A673 (cell line): ENCODE measurements around the gene TMEM164. TPM values are rescaled to one million over a fixed set of nuclear protein-coding genes. Genes with fewer than 3 reads are reported as not detected.

Source experiments
- BruUV-seq: library from RNA; stranded (reverse); fragments of 400-500 nt; replicated peaks from 2 replicates; lab custom pipeline; 2021; lab: Mats Ljungman, UMichigan
- CTCF ChIA-PET: fragments of 300-600 bp; sonication (Branson Sonifier 250); formaldehyde crosslinking; loops from one replicate; lab custom pipeline; 2022; ENCODE audit warnings: antibody characterized with exemption; lab: Charles Lee
- POLR2A ChIA-PET: fragments of 300-600 bp; sonication (Branson Sonifier 250); formaldehyde crosslinking; loops from one replicate; lab custom pipeline; 2022; ENCODE audit warnings: antibody characterized with exemption; ENCODE audit not compliant: low non-redundant PET; lab: Charles Lee
- DNase-seq: peaks from one replicate; pipeline ENCODE4 v3.0.0-alpha.2; 2015; ENCODE audit warnings: low spot score
- H3K27ac ChIP-seq: fragments of 200-600 bp; sonication (generic); 2 replicates; pipeline ENCODE4 v1.5.1; 2016; ENCODE audit warnings: mixed run types, low read depth, mild to moderate bottlenecking, mixed read lengths, antibody characterized with exemption, low read length; ENCODE audit not compliant: poor library complexity, severe bottlenecking
- H3K27me3 ChIP-seq: fragments of 200-600 bp; sonication (generic); replicated peaks from 2 replicates; pipeline ENCODE4 v1.6.1; 2017; ENCODE audit warnings: mixed run types, low read depth, mild to moderate bottlenecking, mixed read lengths, antibody characterized with exemption, low read length; ENCODE audit not compliant: insufficient read depth, poor library complexity
- H3K36me3 ChIP-seq: fragments of 200-600 bp; sonication (generic); 2 replicates; pipeline ENCODE4 v1.6.1; 2016; ENCODE audit warnings: mixed run types, mild to moderate bottlenecking, mixed read lengths, antibody characterized with exemption, low read length; ENCODE audit not compliant: insufficient read depth, poor library complexity, severe bottlenecking
- H3K4me1 ChIP-seq: fragments of 200-600 bp; sonication (generic); 2 replicates; pipeline ENCODE4 v1.6.1; 2017; ENCODE audit warnings: mixed run types, mild to moderate bottlenecking, mixed read lengths, antibody characterized with exemption, low read length; ENCODE audit not compliant: insufficient read depth, poor library complexity, severe bottlenecking
- H3K4me3 ChIP-seq: fragments of 200-600 bp; sonication (generic); 2 replicates; pipeline ENCODE4 v1.5.1; 2016; ENCODE audit warnings: low read depth, mixed run types, mild to moderate bottlenecking, mixed read lengths, low read length; ENCODE audit not compliant: poor library complexity, severe bottlenecking
- H3K9me3 ChIP-seq: fragments of 200-600 bp; sonication (generic); 2 replicates; pipeline ENCODE4 v1.6.1; 2016; ENCODE audit warnings: mixed run types, low read depth, mild to moderate bottlenecking, mixed read lengths, antibody characterized with exemption, low read length; ENCODE audit not compliant: poor library complexity, severe bottlenecking
- EZH2 ChIP-seq: fragments of 200-600 bp; sonication (generic); IDR thresholded peaks from 2 replicates; pipeline ENCODE4 v1.6.1; 2017; ENCODE audit warnings: borderline replicate concordance, low read depth, mild to moderate bottlenecking, mixed read lengths, antibody characterized with exemption, low read length; ENCODE audit not compliant: poor library complexity, severe bottlenecking
- intact Hi-C: fragments of 100-400 bp; cut with micrococcal nuclease; formaldehyde crosslinking; loops from one replicate; pipeline ENCODE4 v1.10.0; 2022; ENCODE audit not compliant: unreplicated experiment
- total RNA-seq: library from RNA; stranded (reverse); gene quantifications from 2 replicates; pipeline ENCODE4 v1.2.3, GENCODE V29; 2021
- TF ChIP-seq, protein P1 (sequence below): fragments of 300-800, 200-600 bp; sonication (generic); conservative IDR thresholded peaks from 2 replicates; pipeline ENCODE4 v1.5.1; 2017; ENCODE audit warnings: low read depth, mild to moderate bottlenecking, antibody characterized with exemption, low read length, moderate library complexity, mixed read lengths

TMEM164 gene
- total RNA-seq, 1 experiment from 2014 or later, result 26.5 TPM

DNA sequence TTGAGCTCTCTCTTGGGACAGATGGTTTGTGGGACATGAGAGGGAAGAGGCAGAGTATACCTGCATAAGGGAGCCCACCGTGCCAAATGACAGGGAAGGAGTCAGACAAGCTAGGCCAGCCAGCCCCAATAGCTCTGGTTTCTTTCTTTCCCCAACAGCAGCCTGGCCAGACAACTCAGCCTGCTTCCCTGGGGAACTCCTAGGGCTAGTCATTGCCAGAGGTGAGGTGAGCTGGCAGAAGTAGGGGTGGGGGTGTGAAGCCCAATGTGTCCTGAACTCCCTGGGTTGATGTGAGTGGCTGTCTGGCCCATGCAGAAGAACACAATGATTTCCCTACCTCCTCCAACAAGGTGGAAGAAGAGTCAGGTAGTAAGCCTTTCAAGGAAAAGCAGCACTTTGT, 179.4 kb downstream of the TMEM164 start:
- H3K4me3 ChIP-seq, result no peak overlapping the region
- no TSS peak for BruUV-seq
- H3K4me1 ChIP-seq, result peaks cover 12% of the 10 kb centered on the region
- no peak for DNase-seq
- H3K27me3 ChIP-seq, result no peaks in the 10 kb centered on the region
- H3K9me3 ChIP-seq, result peaks cover 8% of the 10 kb centered on the region
- intact Hi-C loops, result no loop called here
- POLR2A ChIA-PET, result no interaction called here
- CTCF ChIA-PET, result no interaction called here
- TF ChIP-seq EZH2, result no peak
- TF ChIP-seq, protein P1, sequence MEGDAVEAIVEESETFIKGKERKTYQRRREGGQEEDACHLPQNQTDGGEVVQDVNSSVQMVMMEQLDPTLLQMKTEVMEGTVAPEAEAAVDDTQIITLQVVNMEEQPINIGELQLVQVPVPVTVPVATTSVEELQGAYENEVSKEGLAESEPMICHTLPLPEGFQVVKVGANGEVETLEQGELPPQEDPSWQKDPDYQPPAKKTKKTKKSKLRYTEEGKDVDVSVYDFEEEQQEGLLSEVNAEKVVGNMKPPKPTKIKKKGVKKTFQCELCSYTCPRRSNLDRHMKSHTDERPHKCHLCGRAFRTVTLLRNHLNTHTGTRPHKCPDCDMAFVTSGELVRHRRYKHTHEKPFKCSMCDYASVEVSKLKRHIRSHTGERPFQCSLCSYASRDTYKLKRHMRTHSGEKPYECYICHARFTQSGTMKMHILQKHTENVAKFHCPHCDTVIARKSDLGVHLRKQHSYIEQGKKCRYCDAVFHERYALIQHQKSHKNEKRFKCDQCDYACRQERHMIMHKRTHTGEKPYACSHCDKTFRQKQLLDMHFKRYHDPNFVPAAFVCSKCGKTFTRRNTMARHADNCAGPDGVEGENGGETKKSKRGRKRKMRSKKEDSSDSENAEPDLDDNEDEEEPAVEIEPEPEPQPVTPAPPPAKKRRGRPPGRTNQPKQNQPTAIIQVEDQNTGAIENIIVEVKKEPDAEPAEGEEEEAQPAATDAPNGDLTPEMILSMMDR, result no peak
- no peak overlapping the region for H3K27ac ChIP-seq
- H3K36me3 ChIP-seq, result no peaks in the 10 kb centered on the region

DNA sequence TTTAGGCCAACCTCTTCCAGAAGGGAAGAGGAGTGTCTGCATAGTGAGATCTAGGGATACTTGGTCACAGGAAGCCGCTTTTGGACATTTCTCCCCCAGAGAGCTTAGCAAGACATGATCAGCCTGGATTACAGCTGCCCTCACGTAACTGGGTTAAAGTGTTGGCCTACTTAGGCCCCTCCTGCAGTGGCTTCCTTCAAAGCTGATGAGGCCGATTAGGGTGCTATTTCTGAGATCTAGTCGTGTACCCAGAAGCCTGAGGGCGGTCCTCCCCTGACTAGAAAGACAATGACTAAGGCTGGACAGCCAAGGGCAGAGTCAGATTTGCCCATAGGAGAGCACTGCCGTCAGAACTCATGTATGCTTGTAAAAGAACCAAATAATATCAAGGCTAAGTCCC, 180.0 kb downstream of the TMEM164 start:
- Histone ChIP-seq H3K27ac (no peak overlapping the region), H3K36me3 (no peaks in the 10 kb centered on the region), H3K27me3 (no peaks in the 10 kb centered on the region), H3K4me3 (no peak overlapping the region), H3K4me1 (peaks cover 12% of the 10 kb centered on the region), H3K9me3 (peaks cover 8% of the 10 kb centered on the region)
- CTCF ChIA-PET, result no interaction called here
- TF ChIP-seq, protein P1, result no peak
- TF ChIP-seq EZH2, result no peak
- BruUV-seq, result no TSS peak
- POLR2A ChIA-PET, result no interaction called here
- no peak for DNase-seq
- intact Hi-C loops, result no loop called here

DNA sequence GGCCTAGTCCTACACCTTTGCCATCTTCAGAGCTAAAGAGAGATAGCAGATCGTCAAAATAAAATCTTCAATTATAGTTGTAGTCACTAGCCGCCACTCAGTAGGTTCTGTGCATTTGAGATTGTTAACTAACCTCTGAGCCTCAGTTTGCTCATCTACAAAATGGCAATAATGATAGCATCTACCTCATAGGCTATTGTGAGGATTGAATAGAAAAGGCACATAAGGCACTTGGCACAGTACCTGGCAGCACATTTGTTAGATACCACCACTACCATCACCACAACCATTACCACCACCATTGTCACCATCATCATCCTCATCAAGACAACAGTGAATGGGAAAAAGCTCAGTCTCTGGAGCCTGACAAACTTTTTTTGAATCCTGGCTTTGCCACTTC, 180.4 kb downstream of the TMEM164 start:
- H3K4me3 ChIP-seq, result no peak overlapping the region
- TF ChIP-seq, protein P1, result no peak
- no peak for TF ChIP-seq EZH2
- intact Hi-C loops, result no loop called here
- no peak for DNase-seq
- H3K9me3 ChIP-seq, result peaks cover 8% of the 10 kb centered on the region
- no peaks in the 10 kb centered on the region for H3K27me3 ChIP-seq
- H3K4me1 ChIP-seq, result peaks cover 7% of the 10 kb centered on the region
- H3K36me3 ChIP-seq, result no peaks in the 10 kb centered on the region
- POLR2A ChIA-PET, result no interaction called here
- H3K27ac ChIP-seq, result no peak overlapping the region
- CTCF ChIA-PET, result no interaction called here
- BruUV-seq, result no TSS peak
